ENCODE results near the gene GATA3.

Gene GATA3

DNA sequence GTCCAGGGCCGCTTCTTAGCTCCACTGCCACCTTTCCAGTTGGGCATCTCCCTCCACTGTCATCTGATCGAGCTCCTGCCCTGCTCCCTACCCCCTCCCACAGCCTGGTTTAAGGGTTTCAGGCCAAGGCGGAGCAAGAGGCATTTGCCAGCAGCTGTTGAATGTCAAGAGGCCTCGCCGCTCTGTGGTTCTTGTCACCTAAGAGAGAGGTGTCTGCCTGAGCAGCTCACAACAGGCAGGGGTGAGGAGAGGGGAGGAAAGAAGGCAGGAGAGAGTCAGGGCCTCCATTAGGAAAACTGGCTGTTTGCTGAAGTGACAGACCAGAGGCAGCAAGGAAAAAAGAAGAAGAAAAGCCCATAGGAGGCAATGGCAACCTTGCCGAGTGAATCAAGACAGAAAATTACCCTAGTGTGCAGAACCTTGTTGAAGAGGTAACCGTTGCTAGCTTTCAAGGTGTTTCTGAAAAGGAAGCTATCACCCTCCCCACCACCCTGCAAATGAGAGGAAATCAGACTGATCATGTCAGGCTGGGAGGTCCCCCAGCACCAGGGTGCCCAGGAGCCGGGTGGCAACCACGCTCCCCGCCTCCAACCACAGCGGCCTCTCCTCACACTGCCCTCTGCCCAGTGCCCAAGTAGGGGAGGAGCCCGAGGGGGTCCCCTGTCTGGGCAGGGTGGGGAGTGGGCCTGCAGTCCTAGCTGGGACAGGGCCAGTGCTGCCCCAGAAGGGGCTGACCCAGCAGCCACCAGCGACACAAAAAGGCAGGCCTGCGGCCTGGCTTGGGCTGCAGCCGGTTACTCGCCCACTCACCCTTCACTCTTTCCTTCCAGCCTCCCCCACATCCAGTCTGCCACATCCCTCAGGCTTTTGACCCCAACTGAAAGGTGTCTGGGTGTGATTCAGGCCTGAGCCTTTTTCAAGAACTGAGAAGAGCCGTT lies 7.1 kb downstream of the GATA3 start:
- TF ChIP-seq SPI1 (IDR thresholded peaks at IDR 0.05; ENCODE audit: borderline replicate concordance, low read depth) = no peak
- no peak for TF ChIP-seq GABPA (IDR thresholded peaks at IDR 0.05; ENCODE audit: low read depth)
- TF ChIP-seq, protein P1, sequence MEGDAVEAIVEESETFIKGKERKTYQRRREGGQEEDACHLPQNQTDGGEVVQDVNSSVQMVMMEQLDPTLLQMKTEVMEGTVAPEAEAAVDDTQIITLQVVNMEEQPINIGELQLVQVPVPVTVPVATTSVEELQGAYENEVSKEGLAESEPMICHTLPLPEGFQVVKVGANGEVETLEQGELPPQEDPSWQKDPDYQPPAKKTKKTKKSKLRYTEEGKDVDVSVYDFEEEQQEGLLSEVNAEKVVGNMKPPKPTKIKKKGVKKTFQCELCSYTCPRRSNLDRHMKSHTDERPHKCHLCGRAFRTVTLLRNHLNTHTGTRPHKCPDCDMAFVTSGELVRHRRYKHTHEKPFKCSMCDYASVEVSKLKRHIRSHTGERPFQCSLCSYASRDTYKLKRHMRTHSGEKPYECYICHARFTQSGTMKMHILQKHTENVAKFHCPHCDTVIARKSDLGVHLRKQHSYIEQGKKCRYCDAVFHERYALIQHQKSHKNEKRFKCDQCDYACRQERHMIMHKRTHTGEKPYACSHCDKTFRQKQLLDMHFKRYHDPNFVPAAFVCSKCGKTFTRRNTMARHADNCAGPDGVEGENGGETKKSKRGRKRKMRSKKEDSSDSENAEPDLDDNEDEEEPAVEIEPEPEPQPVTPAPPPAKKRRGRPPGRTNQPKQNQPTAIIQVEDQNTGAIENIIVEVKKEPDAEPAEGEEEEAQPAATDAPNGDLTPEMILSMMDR (IDR thresholded peaks at IDR 0.05; ENCODE audit: insufficient read depth, low read length) = no peak
- DNase-seq (ENCODE audit: low read depth in 1 of 2, low spot score in 1 of 2) = no peak
- Histone ChIP-seq H3K27me3 (ENCODE audit: insufficient read depth, poor library complexity, severe bottlenecking) (no peaks in the 10 kb centered on the region), H3K4me3 (replicated peaks; ENCODE audit: insufficient read depth, low read length) (no peak overlapping the region), H3K27ac (replicated peaks) (no peak overlapping the region)

DNA sequence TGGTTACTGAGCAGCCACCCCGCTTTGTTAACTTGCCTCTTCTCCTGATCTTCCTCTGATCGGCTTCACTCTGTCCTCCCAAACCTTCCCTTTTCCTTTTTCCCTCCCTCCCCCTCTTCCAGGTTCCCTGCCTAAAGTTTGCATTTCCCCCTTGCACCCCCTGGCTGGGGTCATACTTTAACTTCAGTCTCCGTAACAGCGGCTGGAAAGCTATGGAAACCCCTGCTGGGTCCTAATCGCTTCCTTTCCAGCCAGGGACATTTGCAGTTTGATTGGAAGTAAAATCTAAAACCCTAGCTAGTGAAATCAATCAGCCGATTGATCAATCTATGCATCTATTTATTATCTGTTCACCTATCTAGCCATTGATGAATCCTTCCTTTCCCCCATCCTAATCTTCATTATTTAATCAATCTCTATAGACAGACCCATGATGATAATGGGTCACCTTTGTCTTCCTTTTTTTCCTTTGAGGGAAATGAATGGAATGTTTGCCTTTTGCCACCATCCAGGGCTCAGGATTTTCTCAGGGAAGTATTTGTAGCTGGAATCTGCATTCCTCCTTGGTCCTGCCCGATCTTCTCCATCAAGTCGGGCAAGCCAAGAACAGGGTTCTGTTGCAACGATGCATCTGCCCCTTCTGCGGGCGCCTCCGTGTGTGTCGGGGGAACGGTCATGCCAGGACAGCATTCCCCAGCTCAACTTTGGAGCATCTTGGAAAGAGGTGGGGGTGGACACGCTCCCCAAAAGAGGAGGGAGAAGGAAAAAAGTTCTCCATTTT lies 8.8 kb downstream of the GATA3 start:
- Histone ChIP-seq H3K4me3 (replicated peaks; ENCODE audit: insufficient read depth, low read length) (no peak overlapping the region), H3K27me3 (ENCODE audit: insufficient read depth, poor library complexity, severe bottlenecking) (no peaks in the 10 kb centered on the region), H3K27ac (replicated peaks) (no peak overlapping the region)
- no peak for DNase-seq (ENCODE audit: low read depth in 1 of 2, low spot score in 1 of 2)
- TF ChIP-seq SPI1 (IDR thresholded peaks at IDR 0.05; ENCODE audit: borderline replicate concordance, low read depth) = no peak

DNA sequence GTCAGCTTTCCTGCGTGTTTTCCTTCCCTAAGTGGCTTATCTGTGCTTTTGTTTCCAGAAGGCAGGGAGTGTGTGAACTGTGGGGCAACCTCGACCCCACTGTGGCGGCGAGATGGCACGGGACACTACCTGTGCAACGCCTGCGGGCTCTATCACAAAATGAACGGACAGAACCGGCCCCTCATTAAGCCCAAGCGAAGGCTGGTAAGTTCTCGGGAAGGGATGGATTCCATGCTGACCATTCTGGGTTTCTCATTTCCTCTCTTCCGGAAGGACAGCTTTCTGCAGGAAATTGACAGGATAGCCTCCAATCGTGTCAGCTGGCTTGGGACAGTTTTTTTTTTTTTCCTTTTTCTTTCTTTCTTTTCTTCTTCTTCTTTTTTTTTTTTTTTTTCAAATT lies 9.4 kb downstream of the GATA3 start:
- Histone ChIP-seq H3K4me3 (replicated peaks; ENCODE audit: insufficient read depth, low read length) (no peak overlapping the region), H3K27ac (replicated peaks) (no peak overlapping the region), H3K27me3 (ENCODE audit: insufficient read depth, poor library complexity, severe bottlenecking) (no peaks in the 10 kb centered on the region)
- no peak for DNase-seq (ENCODE audit: low read depth in 1 of 2, low spot score in 1 of 2)
- TF ChIP-seq GABPA (IDR thresholded peaks at IDR 0.05; ENCODE audit: low read depth) (no peak), SPI1 (IDR thresholded peaks at IDR 0.05; ENCODE audit: borderline replicate concordance, low read depth) (no peak), POLR2AphosphoS5 (IDR thresholded peaks at IDR 0.05; ENCODE audit: low read depth) (no peak)
- TF ChIP-seq, protein P1 (IDR thresholded peaks at IDR 0.05; ENCODE audit: insufficient read depth, low read length) = no peak
- TF ChIP-seq, protein P2, sequence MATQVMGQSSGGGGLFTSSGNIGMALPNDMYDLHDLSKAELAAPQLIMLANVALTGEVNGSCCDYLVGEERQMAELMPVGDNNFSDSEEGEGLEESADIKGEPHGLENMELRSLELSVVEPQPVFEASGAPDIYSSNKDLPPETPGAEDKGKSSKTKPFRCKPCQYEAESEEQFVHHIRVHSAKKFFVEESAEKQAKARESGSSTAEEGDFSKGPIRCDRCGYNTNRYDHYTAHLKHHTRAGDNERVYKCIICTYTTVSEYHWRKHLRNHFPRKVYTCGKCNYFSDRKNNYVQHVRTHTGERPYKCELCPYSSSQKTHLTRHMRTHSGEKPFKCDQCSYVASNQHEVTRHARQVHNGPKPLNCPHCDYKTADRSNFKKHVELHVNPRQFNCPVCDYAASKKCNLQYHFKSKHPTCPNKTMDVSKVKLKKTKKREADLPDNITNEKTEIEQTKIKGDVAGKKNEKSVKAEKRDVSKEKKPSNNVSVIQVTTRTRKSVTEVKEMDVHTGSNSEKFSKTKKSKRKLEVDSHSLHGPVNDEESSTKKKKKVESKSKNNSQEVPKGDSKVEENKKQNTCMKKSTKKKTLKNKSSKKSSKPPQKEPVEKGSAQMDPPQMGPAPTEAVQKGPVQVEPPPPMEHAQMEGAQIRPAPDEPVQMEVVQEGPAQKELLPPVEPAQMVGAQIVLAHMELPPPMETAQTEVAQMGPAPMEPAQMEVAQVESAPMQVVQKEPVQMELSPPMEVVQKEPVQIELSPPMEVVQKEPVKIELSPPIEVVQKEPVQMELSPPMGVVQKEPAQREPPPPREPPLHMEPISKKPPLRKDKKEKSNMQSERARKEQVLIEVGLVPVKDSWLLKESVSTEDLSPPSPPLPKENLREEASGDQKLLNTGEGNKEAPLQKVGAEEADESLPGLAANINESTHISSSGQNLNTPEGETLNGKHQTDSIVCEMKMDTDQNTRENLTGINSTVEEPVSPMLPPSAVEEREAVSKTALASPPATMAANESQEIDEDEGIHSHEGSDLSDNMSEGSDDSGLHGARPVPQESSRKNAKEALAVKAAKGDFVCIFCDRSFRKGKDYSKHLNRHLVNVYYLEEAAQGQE (IDR thresholded peaks at IDR 0.05; ENCODE audit: insufficient replicate concordance, low read depth) = no peak

DNA sequence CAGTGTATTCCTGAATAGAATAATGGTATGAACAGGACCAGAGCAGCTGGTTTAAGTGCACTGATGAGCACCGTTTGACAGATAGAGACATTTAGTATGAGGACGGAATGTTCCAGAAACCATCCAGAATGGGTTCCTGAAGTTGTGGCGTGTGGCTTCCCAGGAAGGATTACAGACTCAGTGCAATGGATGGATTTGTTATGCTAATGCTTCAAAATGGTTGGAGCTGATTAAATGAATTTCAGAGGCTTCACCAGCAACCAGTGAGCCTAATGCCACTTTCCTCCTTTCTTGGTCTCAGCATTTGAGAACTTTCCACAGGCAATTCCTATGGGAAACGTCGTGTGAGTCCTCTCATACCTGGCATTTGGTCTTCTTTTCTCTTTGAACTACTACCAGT lies 9.9 kb downstream of the GATA3 start:
- Histone ChIP-seq H3K4me3 (replicated peaks; ENCODE audit: insufficient read depth, low read length) (no peak overlapping the region), H3K27ac (replicated peaks) (no peak overlapping the region), H3K27me3 (ENCODE audit: insufficient read depth, poor library complexity, severe bottlenecking) (no peaks in the 10 kb centered on the region)
- DNase-seq (ENCODE audit: low read depth in 1 of 2, low spot score in 1 of 2) = no peak
- no peak for TF ChIP-seq SPI1 (IDR thresholded peaks at IDR 0.05; ENCODE audit: borderline replicate concordance, low read depth)

DNA sequence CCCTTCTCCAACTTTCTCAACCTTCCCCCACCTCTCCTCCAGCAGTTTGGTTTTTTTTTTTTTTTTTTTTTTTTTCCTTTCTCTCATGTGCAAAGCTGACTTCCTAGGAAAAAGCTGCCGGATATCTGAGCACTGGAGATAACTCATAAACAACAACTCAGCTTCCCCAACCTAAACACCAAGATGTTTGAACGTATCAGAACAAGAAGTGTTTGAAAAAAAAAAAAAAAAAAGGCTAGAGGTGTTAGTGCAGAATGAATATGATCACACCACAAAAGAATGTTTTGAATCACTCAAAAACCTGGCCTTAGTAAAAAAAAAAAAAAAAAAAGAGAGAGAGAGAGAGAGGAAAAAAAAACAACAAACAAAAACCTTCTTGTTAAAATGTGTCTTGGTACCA lies 11.2 kb downstream of the GATA3 start:
- no peaks in the 10 kb centered on the region for H3K27me3 ChIP-seq (ENCODE audit: insufficient read depth, poor library complexity, severe bottlenecking)
- DNase-seq (ENCODE audit: low read depth in 1 of 2, low spot score in 1 of 2) = no peak
- TF ChIP-seq SPI1 (IDR thresholded peaks at IDR 0.05; ENCODE audit: borderline replicate concordance, low read depth) = no peak
- TF ChIP-seq, protein P2 (IDR thresholded peaks at IDR 0.05; ENCODE audit: insufficient replicate concordance, low read depth) = no peak
- TF ChIP-seq, protein P1 (IDR thresholded peaks at IDR 0.05; ENCODE audit: insufficient read depth, low read length) = no peak
- TF ChIP-seq POLR2AphosphoS5 (IDR thresholded peaks at IDR 0.05; ENCODE audit: low read depth) = no peak
- TF ChIP-seq GABPA (IDR thresholded peaks at IDR 0.05; ENCODE audit: low read depth) = no peak
- H3K4me3 ChIP-seq (replicated peaks; ENCODE audit: insufficient read depth, low read length) = no peak overlapping the region
- H3K27ac ChIP-seq (replicated peaks) = no peak overlapping the region

All from HL-60 (cell line).